HG02852 (cell line): ENCODE measurements around the gene PTPN23.
A peak's percentile ranks its signal among the peaks of the same experiment; 100 is the strongest.

Source experiments
- ATAC-seq: cut with Tn5 transposase; IDR thresholded peaks from one replicate; pipeline ENCODE4 v1.9.1; 2021; ENCODE audit warnings: mild to moderate bottlenecking, moderate library complexity; ENCODE audit not compliant: unreplicated experiment

The PTPN23 gene

GRCh38 chr3:47419083-47420043, 38.5 kb downstream of the PTPN23 start:
- no peak for ATAC-seq

DNA sequence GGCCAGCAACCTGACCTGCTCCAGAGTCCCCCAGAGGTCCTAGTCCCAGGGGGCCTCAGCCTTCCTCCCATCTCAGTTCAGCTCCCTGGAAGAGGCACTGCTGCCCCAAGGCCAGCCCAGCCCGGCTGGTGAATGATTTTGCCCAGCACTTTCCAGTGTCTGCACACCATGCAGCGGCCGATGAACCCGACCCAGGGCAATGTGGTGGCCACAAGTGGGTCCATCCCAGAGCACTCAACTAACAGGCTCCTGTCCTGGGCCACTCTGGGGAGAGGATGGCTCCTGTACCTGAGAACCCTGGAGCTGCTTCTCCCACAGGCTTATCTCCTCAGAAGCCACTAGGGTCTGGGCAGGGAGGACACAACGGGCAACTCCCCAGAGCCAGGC, 39.2 kb downstream of the PTPN23 start:
- no peak for ATAC-seq

GRCh38 chr3:47420511-47421484, 40.0 kb downstream of the PTPN23 start:
- ATAC-seq = peak; percentile 73

DNA sequence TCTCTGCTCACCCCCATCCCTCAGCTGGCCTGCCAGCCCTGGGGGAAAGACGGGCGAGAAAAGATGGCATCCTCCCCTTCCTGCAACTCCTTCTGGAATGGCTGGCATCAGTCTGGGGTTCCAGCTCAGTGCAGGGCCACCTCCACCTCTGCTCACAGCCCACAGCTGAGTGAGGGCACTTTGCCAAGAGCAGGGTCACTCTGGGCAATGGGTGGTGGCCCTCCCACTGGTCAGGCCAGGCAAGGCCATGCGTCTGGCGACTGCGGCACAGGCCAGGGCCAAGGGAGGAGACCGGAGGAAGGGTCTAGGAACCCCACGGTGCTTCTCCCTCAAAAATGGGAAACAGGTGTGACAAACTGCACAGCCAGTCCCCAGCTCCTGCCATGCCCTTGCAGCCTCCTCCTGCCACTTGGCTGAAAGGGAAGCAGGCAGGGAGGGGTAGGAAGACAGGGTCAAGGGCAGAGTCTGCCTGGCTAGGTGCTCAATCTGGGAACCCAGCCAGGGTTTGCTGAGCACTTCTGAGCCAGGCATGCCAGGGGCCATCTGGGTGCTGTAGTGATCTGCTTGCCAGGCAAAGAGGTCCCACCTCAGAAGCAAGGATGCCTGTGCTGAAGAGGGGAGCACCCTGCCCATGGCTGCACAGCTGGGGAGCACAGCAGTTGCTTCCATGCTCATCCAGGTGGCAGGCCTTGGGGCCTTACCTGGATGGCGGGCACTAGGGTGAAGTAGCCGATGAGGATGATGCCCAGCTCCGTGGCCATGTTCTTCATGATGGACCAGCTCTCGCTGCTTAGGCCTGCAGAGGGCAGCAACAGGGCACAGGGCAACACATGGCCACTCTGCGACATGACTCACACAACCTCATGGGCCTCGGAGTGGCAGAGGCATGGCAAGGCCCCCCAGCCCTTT, 41.2 kb downstream of the PTPN23 start:
- ATAC-seq = no peak

DNA sequence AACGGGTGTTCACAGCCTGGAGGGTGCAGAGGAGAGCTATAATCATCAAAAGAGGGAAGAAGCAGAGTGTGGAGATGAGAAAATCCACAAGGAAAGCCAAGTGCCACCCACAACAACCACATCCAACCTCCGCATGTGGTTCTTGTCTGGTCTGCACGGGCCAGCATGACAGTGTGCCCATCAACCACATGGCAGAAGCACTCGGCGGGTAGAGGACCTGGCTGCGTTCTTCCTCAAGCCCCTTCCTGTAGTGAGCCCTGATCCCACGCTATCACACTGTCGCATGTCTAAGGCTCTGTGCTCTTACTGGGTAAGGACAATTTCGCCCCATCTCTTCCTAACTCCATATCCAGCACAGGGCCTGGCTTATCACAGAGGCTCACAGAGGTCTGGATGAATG, 41.9 kb downstream of the PTPN23 start:
- ATAC-seq = no peak

DNA sequence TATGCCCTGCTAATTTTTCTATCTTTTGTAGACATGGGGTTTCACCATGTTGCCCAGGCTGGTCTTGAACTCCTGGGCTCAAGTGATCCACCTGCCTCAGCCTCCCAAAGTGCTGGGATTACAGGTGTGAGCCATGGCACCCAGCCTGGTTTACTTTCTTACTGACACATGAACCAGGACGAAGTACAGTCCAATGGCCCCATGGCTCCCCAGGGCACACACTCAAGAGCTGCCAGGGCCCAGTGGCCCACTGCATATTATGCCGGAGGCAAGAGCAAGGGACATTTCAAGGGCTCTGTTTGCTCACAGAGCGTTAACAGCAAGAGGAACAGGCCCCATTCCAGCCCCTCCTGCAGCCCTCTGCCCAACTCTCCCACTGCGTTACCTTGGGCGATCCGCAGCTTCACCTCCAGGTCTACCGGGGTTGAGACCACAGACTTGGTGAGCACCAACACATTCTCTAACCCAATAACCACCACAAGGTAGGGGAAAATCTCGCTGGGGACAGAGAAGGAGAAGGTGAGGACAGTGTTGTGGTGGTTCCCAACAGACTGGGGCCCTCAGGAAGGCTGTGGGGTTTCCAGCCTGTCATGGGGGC, 42.8 kb downstream of the PTPN23 start:
- no peak for ATAC-seq

- no peak for ATAC-seq
Measured at GRCh38 chr3:47424434-47425382, 43.9 kb downstream of the PTPN23 start.

DNA sequence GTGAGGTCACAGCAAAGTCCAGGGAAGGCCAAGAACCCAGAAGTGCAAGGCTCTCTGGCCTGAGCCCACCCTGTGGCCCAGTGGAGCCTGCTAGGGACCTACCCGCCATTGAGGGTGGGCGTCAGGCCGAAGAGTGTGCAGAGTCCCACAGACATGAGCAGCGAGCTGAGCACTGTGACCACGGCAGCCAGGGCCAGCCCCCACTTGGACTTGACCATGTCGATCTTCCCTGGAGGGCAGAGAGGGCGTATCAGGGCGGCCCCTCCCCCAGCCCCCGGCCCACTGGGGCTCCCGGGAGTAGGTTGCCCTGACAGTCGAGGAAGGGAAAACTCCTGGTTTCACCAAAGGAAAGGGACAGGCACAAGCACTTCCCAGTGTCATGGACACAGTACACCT, 44.6 kb downstream of the PTPN23 start:
- ATAC-seq = no peak

DNA sequence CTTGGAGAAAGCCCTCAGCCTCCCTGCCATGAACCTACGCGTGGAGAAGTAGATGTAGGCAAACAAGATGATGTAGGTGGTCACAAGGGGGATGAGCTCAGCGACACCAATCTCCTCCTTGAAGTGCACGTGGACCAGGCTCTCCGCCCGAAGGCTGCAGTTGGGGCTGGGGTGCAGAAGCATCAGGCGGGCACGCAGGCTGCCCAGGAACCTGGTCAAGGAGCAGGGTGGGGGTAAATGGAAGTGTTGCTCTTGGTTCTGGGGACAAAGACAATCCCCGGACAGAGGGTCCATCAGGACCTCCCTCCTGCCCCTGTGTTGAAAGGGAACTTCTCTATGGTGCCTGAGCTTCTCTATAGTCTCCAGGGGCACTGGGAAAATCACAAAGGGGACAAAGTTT, 45.1 kb downstream of the PTPN23 start:
- ATAC-seq = no peak

GRCh38 chr3:47427866-47428265, 47.0 kb downstream of the PTPN23 start:
- no peak for ATAC-seq

- ATAC-seq = no peak
Measured at GRCh38 chr3:47428662-47429061, 47.8 kb downstream of the PTPN23 start.

DNA sequence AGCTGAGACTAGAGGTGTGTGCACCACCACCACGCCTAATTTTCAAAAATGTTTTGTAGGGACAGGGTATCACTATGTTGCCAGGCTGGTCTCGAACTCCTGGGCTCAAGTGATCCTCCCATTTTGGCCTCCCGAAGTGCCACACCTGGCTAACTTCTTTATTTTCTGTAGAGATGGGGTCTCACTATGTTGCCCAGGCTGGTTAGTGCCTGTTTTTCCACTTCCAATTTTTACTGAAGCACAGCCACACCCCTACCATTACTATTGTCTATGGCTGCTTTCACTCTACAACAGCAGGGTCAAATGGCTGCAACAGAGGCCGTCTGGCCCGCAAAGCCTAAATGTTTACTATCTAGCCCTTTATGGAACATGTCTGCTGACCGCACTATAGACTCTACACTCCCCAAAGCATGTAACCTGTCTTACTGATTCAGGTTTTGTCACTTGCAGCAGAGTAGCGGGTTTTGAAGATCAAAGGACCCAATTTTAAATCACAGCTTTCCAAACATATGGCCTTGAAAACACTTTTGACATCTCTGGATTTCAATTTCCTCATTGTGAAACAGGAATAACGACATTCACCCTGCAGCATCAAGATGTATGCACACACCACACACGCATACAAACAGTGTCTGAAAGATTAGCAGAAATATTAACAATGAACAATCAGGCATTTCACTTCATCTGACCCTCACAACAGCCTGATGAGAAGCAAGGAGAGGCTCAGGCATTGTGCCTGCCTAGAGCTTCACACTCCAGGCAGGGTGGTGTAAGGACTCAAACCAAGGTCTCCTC, 48.9 kb downstream of the PTPN23 start:
- no peak for ATAC-seq

DNA sequence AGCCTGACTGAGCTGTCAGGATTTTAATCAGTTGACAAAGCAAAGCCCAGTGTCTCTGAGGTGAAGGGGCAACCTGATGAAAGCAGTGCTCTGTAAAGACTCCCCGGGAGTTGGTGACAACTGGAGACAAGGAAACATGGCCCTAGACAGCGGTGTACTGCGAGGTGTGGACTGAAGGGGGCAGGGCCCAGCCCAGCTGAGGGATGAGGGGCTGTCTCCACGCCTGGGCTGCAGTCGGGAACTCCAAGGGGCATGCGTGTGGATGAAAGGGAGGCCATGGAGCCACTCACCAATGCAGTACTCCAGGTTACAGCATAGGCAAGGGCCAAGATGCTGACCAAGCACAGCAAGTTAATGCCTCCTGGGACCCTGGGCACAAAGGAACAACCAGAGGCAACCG, 49.8 kb downstream of the PTPN23 start:
- no peak for ATAC-seq

- ATAC-seq = no peak
Measured at GRCh38 chr3:47431225-47431624, 50.4 kb downstream of the PTPN23 start.

DNA sequence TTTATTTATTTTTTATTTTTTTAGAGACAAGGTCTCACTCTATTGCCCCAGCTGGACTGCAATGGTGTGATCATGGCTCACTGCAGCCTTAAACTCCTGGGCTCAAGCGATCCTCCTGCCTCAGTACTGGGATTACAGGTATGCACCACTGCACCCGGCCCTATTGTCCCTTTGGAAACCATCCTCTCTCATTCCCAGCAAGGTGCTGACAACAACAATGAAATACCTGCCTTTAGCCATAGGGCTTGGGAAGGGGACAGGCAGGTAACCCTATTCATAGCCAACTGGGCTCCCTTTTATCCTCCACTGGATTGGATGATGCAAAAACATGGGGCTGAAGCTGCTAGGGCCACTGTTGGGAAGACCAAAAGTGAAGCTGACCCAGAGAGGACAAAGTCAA, 51.9 kb downstream of the PTPN23 start:
- ATAC-seq = no peak

DNA sequence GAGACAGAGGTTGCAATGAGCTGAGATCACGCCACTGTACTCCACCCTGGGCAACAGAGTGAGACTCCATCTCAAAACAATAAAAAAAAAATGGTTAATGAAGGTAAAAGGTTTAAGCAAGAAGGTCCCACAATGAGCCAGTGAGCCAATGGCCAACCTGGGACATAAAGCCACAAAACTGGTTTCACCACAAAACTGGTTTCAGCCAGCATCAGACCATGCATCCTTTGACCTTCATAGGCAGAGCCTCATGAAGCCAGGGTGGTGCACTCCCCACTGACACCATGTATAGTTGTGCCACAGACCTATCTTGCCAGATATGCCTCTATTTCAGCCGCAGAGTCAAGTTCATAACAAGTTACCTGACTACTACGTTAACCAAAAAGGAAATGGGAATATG, 53.0 kb downstream of the PTPN23 start:
- no peak for ATAC-seq

DNA sequence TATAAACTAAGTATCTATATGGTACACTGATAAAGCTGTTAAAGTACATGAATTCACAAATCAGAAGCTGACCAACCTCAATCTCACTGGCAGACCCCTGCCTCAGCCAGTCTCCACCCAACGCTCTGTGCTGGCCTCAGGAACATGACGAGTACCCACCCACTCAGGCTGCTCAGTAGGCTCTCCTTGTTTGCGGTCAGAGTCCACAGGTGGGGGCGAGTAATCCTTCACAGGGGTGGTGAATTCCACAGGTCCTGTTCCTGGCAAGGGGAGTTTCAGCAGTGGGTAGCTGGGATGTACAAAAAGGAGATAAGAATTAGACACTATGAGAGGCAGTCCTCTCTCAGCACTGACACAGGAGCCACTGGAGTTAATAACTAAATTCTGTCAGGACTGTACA, 54.0 kb downstream of the PTPN23 start:
- ATAC-seq = no peak

DNA sequence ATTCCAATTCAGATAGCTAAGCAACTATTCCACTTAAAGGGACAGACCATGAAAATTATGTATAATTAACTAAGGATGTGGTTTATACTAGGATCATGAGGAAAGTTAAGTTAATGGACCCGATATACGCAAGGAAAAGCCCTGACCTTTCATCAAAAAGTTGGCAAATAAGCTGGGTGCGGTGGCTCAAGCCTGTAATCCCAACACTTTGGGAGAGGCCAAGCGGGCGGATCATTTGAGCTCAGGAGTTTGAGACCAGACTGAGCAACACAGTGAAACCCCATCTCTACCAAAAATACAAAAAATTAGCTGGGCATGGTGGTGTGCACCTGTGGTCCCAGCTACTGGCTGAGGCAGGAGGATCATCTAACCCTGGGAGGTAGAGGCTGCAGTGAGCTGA, 55.4 kb downstream of the PTPN23 start:
- ATAC-seq = no peak
